ENCODE measurements around the gene RARB.

DNA sequence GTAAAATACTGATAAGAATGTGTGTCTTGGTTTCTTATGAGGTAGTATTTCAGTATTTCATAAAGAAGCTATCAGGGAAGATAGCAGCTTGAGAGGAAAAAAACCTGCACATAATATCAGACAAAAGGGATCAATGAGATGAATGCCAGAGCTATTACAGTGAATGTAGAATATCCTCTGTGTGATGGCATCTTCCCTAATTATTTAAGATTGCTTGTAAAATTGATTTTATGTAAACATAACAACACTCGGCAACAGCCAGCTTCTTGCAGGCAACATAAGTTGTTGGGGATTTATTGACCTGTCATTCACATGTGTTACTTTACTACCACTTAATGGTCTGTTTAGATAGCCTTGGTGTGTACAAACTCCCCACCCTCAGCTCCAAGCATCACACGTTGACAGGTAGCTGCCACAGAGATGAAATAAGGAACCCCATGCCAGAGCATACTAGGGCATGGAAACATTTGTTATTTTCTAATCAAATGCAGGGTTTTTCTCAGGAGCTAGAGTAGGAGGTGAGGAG, 49.2 kb upstream of the RARB start:
- TF ChIP-seq, protein P1, sequence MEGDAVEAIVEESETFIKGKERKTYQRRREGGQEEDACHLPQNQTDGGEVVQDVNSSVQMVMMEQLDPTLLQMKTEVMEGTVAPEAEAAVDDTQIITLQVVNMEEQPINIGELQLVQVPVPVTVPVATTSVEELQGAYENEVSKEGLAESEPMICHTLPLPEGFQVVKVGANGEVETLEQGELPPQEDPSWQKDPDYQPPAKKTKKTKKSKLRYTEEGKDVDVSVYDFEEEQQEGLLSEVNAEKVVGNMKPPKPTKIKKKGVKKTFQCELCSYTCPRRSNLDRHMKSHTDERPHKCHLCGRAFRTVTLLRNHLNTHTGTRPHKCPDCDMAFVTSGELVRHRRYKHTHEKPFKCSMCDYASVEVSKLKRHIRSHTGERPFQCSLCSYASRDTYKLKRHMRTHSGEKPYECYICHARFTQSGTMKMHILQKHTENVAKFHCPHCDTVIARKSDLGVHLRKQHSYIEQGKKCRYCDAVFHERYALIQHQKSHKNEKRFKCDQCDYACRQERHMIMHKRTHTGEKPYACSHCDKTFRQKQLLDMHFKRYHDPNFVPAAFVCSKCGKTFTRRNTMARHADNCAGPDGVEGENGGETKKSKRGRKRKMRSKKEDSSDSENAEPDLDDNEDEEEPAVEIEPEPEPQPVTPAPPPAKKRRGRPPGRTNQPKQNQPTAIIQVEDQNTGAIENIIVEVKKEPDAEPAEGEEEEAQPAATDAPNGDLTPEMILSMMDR (conservative IDR thresholded peaks at IDR 0.05) = no peak
- no peak for TF ChIP-seq ZFX (IDR thresholded peaks at IDR 0.05)
